Subcutaneous adipose tissue (tissue), 4 donors: ENCODE results near the gene PRDM9. TPM values are rescaled to one million over a fixed set of nuclear protein-coding genes. Genes with fewer than 3 reads are reported as not detected.

ENCODE experiments used
- CTCF ChIP-seq: fragments of 450-650 bp; IDR thresholded peaks from one replicate; pipeline ENCODE4 v1.5.1; 2016; ENCODE audit warnings: low read depth, mild to moderate bottlenecking, control low read depth, antibody characterized with exemption, moderate library complexity
- total RNA-seq, 4 donors: library from RNA; depleted of rRNA; stranded (reverse); fragments of >200 nt; gene quantifications; one replicate each; pipeline ENCODE4 v1.1.0, GENCODE V29; 2016

PRDM9 gene
- total RNA-seq, 4 donors from 2014 or later = not detected

DNA sequence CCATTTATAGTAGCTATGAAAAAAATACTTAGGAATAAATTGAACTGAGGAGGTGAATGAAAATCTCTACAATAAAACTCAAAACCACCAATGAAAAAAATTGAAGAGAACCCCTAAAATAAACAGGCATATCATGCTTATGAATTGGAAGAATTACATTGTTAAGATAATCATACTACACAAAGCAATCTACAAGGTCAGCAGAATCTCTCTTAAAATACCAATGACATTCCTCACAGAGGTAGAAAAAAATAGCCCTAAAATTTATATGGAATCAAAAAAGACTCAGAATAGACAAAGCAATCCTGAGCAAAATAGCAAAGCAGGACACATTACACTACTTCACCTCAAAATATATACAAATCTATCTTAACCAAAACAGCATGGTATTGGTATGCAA, 23.2 kb downstream of the PRDM9 start:
- no peak for TF ChIP-seq CTCF

DNA sequence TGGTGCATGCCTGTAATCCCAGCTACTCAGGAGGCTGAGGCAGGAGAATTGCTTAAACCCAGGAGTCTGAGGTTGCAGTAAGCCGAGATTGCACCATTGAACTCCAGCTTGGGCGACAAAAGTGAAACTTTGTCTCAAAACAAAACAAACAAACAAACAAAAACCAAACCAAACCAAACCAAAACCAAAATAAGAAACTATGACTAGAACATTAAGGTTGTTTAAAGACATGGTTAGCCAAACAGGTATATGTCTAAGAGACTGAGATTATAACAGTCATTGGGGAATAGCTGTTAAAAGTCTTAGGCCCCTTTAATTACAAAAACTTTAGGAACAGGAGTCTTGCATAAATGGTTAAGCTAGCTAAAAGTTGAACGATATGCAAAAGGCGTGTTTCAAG, 63.6 kb downstream of the PRDM9 start:
- TF ChIP-seq CTCF = no peak
